DMS53 (cell line): ENCODE results near the gene AKT1.
A peak's percentile ranks its signal among the peaks of the same experiment; 100 is the strongest.

ENCODE experiments used
- DNase-seq: peaks from one replicate; lab custom pipeline; 2025; lab: John Stamatoyannopoulos, UW

Gene AKT1

DNA sequence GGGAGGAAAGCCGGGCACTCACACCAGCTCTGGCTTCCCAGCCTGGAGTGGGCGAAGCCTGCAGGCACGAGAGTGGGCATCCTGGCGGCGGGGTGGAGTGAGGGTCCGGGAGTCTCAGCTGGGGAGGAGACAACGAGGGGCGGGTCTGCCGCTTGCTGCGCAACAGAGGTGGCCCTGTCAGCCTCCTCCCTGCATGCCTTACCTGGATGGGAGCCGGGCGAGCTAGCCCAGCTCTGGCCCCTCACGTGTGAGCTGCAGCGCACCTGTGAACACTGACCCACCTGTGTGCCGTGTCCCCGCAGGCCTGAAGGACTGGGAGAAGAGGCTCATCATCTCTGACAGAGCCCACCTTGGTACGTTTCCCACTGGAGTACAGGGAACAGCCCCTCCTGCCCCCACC, 56.5 kb downstream of the AKT1 start:
- no peak for DNase-seq

DNA sequence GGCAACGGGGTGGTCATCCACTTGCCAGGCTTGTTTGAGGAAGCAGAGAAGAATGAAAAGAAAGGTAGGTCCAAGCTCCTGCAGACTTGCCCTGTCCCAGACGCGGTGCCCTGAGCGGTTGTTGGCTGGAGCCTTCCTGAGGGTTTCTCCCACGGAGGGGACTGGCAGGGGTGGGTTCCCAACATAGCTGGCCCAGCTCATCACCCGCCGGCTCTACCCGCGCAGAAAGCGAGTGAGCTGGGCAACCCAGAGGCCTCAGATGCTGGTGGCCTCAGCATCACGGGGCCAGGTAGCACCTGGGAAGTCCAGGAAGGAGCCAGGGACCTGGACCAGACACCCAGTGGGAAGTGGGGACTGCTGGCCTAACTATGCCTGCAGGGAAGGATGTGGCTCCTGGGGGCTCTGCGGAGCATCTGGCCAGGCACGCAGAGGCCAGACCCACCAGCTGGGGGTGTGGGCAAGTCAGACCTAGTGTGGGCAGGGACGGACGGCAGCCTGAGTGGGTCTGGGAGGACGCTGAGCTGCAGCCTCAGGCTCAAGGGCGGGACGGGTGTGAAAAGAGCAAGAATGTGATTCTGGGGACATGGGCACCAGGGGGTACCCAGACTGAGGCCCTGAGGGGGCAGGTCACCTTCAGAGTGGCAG, 57.1 kb downstream of the AKT1 start:
- DNase-seq = no peak

DNA sequence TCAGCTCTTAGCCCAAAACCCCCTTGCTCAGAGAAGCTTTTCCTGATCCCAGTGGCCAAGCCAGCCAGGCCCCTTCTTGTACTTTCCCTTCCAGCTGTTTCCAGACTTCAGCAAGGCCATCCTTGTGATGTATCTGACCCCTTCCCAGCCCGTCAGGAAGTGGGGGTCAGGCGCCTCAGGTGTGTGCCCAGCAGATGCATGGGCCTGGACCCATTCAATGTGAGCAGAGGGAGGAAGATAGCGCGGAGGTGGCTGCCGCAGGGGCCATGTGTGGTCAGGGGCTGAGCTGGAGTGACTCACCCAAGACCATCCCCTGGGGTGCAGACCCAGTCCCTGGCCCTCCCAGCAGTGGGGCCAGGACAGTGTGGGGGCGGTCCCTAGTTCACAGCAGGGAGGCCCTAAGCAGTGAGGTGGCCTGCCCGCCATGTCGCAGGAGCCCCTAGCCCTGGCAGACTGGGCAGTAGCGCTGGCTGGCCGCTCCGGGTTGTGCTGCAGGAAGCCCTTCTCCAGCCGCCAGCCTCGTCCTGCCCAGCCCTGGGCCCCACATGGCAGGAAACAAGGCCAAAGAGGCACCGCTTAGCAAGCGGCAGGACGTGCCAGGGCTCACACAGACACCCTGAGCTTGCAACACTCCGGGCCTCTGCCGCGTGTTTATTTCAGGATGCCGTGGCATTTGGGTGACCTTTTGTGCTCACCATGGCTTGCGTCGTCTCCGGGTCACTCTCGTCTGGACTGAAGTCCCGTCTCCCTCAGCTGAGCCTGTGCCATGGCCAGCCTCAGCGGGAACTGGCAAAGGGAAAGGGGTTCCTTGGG, 59.5 kb downstream of the AKT1 start:
- peak; percentile 28 for DNase-seq

DNA sequence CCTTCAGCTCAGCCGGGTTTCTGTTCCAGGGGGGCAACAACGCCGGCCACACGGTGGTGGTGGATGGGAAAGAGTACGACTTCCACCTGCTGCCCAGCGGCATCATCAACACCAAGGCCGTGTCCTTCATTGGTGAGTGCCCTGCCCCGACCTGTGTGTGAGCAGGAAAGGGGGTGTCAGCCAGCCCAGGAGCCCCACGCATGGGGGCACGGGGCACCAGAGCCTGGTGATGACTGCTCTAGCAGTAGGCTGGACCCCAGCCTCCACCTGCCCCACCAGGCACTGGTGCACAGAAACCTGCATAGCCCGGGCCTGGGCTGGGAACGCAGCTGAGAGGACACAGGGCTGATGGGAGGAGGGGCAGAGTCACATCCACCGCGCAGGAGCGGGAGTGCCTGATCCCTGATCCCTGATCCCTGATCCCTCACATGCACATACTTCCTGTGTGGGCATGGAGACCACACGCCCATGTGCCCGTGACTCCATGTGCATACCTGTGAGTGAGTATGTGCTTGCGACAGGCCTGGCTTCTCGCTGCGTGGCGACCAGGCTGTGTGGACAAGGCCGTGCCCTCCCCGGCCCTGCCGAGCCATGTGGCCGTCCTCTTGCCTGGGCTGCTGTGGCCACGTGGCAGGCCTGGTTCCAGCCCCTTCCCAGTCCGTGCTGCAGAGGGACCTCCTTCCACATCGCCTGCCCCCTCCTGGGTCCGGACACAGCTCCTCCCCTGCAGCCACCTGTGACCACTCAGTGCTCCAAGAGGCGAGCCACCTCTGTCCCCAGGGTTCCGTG, 60.4 kb downstream of the AKT1 start:
- DNase-seq = peak; percentile 16

DNA sequence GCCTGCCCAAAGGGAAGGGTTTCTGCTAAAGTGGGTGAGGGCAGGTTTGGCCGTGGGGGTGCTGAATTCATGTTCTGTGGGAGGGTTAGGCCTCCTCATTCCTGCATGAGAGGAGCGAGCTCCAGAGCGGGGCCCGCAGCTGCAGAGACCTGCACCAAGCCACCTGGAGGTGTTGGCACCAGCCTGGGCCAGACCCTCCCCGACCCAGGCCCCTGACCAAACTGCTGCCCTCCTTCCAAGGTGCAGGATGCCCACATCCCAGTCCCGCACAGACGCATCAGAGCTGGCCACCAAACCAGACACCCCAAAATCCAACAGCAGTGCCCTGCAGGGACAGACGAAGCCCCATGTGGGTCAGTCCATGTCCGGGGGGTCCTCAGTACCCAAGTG, 61.0 kb downstream of the AKT1 start:
- DNase-seq = no peak

DNA sequence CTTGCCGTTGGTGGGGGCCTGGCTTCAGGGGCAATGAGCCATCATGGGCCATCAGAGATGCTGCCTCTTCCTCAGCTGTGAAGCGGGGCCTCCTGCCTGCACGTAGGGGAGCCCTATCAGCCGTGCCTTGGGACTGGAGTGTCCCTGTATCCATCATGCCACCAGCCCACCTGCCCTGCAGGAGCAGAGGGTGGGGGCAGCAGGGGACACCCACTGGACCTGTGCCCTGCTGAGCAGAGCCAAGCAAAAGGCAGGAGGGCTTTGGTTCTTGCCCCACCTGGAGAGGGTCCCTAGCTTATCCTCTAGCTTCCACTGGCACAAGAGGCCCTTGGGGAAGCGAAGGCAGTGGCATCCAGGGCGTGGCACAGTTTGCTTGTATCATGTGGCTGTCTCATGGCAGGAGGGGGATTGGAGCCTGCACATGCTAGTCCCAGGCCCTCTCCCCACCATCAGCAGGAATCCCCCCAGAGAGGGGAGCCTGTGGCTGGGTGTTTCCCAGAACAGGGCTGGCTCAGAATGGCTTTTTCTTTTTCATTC, 61.4 kb downstream of the AKT1 start:
- no peak for DNase-seq

DNA sequence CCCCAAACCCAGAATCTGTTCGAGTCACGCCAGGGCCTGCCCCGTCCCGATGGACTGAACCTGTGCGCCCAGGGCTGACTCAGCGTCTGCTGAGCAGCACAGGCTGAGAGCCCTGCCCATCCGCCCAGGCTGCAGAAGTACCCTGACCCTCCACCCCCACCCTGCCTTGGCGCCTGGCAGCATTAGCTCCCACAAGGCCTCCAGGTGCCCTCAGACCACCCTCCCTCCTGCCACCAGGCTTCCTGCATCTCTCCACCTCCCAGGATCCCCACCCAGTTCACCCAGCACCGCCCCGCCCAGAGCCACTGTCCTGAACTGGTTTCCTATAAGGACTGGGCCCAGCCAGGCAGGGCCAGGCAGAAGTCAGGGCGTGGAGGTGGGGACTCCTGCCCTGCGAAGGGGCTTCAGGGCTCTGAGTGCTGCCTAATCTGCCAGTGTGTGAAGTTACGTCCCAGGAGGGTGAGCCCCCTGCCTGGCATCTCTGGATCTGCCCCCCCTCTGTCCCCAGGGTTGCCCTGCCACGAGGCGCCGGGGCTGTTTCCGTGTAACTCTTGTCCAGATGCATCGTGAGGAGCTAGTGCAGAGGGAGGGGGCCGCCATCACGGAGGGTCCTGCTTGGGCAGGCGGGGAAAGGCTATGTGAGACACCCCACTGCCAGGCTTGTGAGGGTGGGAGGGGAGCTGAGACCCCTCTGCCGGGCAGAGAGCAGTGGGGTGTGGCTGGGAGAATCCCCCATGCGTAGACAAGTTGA, 62.4 kb downstream of the AKT1 start:
- no peak for DNase-seq

DNA sequence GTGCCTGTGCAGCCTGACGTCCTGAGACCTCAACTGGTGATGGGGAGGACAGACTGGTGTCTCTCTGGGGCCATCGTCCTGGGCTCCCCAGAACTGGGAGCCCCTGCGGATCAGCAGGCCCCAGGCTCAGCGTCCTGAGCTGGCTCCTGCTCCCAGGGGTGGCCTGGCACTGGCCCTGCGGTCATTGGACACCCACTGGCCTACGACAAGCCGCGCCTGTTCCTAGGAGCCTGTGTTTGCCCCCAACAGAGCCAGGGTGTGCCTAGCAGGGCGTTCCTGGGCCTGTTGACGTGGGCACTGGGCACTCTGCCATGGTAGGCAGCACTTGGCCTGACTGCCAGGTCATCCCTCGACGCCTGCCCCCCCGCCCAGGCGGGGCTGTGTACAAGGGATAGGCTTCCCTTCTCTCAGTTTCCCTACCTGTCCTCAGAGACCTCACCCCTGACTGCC, 63.2 kb downstream of the AKT1 start:
- no peak for DNase-seq

DNA sequence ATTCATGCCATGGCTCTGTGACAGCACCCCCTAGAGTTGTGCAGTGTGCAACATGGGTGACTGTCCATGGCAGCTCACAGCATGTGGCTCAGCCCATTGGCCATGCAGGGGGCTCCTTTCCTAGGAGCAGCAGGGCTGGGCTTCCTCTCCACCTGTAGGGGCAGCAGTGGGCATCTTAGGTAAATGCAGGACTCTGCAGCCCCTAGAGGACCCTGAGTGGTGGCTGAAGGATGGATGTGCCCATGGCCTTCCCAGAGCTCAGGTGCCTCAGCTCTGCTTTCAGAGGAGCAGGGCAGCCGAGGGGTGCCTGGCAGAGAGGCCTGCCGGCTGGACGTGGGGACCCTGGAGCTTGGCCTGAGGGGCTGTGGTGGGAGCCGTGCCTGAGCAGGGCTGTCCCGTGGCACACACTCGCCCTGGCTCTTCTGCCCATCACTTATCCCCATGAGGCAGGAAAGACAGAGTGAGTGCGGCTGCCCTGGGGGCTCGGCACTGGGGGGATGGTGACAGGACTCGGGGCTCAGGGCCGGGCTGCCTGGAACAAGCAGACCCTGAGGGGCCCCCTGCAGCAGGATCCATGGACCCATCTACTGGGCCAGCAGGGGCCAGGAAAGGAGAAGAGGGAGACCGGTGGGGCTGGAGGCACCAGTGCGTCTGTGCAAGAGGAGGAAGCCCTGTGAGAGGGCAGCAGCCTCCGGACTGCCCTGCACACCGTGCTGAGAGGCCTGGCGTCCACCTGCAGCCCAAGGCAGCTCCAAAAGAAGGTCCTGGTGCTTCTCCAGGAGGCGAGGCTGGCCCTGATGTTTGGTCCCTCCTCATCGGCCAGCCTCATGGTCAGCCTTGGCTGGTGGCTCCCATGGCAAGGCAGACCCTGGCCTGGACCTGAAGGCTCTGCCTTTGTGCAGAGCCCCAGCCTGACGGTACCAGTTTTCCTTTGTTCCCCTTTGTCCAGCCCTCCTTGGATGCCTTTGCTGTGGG, 63.9 kb downstream of the AKT1 start:
- peak; percentile 44 for DNase-seq

DNA sequence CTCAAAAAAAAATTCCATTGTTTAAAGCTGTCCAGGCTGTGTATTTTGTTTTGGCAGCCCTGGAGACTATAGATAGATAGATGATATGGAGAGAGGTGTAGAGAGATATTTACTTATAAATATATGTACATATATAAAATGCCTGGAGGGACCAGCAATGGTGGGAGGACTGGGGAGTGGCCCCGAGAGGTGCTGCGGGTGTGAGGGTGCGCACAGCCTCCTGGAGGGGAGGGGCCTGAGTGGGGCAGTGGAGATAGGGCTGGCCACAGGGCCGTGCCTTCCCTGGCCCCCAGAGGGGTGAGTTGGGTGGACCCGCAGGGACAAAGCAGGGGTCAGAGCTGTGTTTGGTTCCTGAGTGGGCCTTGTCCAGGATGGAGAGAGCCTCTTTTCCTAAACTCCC, 65.1 kb downstream of the AKT1 start:
- DNase-seq = no peak

DNA sequence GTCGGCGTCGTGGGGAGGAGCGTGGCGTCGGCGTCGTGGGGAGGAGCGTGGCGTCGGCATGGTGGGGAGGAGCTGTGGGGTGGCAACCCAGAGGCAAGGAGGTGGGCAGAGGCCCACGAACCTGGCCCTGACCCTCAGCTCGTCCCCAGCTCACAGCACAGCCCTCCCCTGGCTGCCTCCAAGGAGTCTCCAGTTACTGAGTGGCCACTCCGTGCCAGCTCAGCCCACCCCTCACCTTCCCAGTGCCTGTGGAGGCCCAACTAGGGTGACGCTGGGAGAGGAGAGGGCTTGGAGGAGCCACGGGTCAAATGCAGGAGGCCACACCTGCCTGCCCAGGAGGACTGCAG, 65.7 kb downstream of the AKT1 start:
- no peak for DNase-seq

DNA sequence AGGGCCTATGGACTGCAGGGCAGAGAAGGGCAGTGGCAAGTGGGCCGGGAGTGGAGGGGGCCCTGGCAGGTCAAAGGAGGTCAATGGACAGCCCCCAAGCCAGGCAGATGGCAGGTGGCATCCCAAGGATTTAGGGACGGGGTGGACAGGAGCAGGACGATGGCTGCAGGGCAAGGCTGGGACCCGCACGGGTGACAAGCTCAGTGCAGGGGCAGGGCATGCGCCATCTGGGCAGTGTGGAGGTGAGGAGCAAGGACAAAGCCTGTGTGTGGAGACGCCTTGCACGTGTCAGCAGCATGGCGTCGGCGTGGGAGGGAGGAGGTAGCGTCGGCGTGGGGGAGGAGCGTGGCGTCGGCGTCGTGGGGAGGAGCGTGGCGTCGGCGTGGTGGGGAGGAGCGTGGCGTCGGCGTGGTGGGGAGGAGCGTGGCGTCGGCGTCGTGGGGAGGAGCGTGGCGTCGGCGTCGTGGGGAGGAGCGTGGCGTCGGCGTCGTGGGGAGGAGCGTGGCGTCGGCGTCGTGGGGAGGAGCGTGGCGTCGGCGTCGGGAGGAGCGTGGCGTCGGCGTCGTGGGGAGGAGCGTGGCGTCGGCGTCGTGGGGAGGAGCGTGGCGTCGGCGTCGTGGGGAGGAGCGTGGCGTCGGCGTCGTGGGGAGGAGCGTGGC, 66.2 kb downstream of the AKT1 start:
- peak; percentile 16 for DNase-seq

DNA sequence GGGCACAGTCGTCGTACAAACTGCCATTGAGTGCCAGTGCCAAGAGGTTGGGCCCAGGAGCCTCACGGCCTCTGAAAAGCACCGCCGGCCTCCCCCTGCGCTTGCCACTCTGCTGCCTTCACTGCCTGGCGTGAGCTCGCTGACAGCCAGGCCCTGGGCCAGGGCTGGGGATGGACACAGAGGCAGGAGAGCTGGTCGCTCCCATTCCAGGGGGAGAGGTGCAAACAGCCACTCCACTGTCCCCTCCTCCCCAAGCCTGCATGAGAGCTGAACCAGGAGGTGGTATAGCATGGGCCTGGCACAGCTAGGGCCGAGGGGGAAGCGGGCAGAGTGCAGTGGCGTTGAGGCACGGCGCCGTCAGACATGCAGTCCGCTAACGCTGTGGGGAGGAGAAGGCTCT, 66.9 kb downstream of the AKT1 start:
- DNase-seq = no peak

DNA sequence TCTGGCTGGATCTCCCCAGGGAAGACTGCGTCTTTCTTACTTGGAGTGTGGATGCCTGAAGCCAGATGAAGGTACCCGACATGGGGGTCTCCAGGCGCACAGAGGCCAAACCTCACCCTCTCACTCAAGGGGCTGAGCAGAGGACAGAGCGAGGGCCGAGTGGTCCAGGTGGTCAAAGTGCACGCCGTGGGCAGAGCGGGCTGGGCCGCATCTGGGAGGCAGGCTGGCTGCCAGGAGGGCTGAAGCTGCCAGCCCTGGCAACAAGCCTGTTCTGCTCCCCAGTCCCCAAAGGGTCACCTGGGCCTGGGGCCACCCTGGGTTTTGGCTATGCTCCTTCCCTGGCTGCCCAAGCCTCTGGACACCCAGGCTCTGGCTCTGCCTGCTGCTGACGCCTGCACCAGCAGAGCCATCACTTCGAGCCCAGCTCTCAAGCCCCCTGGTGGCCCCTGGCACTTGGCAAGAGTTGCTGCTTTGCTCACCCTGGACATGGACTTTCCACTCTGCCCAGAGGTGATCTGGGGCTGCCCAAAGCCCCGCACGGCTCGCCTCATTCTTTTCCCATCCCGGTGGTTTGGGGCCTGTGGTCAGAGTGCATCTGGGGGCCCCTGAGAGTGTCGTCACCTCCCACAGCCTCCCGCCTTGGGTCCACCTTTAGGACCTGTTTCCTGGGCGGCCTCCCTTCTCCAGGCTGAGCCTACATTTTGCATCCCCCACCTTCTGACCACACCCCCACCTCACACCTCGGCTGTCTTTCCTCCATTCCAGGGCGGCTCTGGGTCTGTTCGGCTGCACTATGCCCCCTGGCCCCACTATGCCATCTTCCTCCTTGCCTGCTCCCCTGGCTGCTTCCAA, 68.7 kb downstream of the AKT1 start:
- peak; percentile 22 for DNase-seq

DNA sequence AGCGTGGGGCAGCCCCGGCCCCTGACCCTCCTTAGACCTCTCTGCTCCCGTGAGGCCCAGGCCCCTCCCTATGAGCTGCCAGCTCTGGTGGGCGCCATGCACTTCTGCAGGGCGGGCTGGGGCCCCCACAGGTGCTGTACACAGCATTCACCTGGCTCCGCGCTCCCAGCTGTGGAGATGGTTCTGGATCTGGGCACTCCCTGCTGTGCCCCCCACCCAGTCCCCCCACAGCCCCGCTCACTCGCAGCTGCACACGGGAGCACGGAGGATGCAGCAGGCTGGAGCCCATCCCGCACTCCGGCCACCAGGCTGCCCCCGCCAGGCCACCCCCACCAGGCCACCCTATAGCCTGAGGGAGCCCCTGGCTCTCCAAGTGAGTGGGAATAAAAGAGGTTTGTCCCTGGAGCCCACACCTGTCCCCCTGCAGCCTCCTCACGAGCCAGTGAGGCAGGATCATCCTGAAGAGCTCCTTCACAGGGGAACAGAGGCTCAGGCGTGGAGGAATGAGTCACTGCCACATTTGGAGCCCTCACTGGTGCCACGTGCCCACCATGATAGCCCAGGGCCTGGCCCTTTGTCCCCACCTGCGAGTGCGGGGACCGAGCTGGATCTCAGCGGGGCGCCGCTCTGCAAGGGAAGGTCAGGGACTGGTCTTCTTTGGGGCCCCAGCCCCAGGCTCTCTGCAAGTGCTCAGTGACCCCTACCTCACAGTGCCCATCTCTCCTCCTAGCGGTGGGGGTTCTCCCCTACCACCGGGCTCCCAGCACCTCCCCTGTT, 69.6 kb downstream of the AKT1 start:
- no peak for DNase-seq

DNA sequence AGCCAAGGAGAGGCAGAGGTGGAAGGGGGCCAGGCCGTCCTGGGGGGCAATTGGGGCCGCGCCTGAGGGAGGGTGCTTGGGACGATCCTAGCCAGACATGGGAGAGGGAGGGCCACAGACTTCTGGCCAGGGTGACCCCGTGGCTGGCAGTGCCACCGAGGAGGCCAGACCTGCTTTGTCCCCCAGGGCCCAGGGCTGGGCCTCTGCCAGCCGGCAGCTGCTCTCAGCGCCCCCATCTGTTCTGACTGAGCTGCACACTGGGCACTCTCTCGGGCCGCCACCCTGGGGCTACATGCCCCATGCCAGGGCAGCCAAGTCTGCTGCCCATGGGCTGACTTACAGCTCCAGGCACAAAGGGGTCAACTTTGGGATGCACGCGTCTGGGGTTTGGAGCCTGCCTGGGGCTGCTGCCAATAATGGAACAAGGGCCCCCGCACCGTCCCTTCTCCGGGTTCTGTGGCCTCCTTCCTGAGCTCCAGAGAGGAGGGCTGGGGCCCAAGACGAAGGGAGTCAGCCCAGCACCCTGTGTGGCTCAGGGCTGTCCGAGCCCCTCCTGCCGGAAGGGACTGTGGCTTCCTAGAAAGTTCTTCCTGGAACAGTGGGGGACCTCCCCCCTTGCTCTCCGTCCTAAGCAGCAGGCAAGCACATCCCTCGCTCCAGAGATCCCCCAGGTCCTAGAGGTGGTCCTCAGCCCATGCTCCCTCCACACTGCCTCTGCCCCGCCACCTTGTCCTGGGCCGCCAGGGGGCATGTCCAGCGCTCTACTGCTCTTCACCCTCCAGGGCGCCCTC, 70.4 kb downstream of the AKT1 start:
- DNase-seq = peak; percentile 50

DNA sequence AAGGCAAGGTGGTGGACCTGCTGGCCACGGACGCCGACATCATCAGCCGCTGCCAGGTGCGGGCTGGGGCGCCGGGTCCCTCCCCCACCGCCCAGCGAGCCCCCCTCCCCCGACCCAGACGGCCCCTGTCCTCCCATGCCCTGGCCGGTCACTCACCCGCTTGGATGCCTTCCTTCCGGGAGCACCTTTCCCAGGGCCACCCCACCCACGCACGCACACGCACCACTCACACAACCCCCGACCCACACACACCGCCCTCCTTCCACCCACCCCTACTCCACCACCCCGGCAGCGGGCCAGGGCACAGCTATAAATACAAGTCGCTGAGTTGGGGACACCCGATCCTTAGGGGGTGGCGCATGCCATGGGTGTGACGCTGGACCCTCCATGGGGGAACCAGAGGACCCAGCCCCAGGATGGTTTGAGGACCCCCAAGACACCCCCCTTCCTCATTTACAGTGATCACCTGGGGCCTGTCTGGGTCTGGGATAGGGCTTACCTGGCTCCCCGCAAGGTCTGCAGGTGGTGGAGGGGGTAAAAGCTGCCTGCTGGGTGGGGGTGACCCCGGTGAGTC, 71.1 kb downstream of the AKT1 start:
- DNase-seq = peak; percentile 55
